K562 (cell line): ENCODE measurements around the gene CCDC144A.
"Not testable (repeated sequence)": the region's sequence is repeated elsewhere in the genome, so short reads cannot be mapped to it uniquely, and the experiment has no call there.

Experiments used
- ARNT ChIP-seq, 2 experiments: fragments of 450-650 bp; IDR thresholded peaks; 2 replicates each; pipeline ENCODE4 v1.6.1; 2016; ENCODE audit warnings: mild to moderate bottlenecking in 1 of 2
- ATF2 ChIP-seq: sonication (generic); formaldehyde crosslinking; IDR thresholded peaks from 2 replicates; pipeline ENCODE4 v1.8.1; 2022; ENCODE audit warnings: missing genetic modification reagents
- CEBPB ChIP-seq: fragments of 450-650 bp; IDR thresholded peaks from 2 replicates; pipeline ENCODE4 v1.6.1; 2016; ENCODE audit warnings: missing genetic modification characterization, missing compliant biosample characterization
- CTCF ChIP-seq, 3 experiments: IDR thresholded peaks in 2 of 3; conservative IDR thresholded peaks in 1 of 3; 2 replicates each; pipeline ENCODE4 v1.5.1; 2011 to 2012; ENCODE audit warnings: low read length in 3 of 3, mild to moderate bottlenecking in 3 of 3, control low read depth in 2 of 3, improper control_type of control experiment in 1 of 3, inconsistent platforms in 1 of 3, low read depth in 1 of 3, mixed read lengths in 1 of 3, moderate library complexity in 1 of 3; ENCODE audit not compliant: insufficient read depth in 2 of 3
- NFE2L1 ChIP-seq: fragments of 450-650 bp; IDR thresholded peaks from 2 replicates; pipeline ENCODE4 v1.6.1; 2016; ENCODE audit warnings: missing genetic modification characterization, low read depth, mild to moderate bottlenecking, missing compliant biosample characterization, moderate library complexity, borderline replicate concordance
- TCF7L2 ChIP-seq: fragments of 150-350 bp; IDR thresholded peaks from 2 replicates; pipeline ENCODE4 v1.6.1; 2016; ENCODE audit warnings: low read depth, mild to moderate bottlenecking, low read length, moderate library complexity
- YY1 ChIP-seq, 3 experiments: IDR thresholded peaks; 2 replicates each; pipeline ENCODE4 v1.6.1; 2011; ENCODE audit warnings: low read length in 2 of 3, mild to moderate bottlenecking in 2 of 3, moderate library complexity in 2 of 3, borderline replicate concordance in 1 of 3, control low read depth in 1 of 3, low read depth in 1 of 3; ENCODE audit not compliant: insufficient read depth in 3 of 3, insufficient replicate concordance in 2 of 3, control insufficient read depth in 1 of 3, insufficient read length in 1 of 3; ENCODE audit errors: extremely low read depth in 1 of 3

- not testable (repeated sequence) for TF ChIP-seq CEBPB (tag); ATF2; CTCF (IDR thresholded peaks at IDR 0.05 in 2 of 3, conservative IDR thresholded peaks at IDR 0.05 in 1 of 3; ENCODE audit: insufficient read depth in 2 of 3, low read depth in 1 of 3, low read length in 3 of 3); TCF7L2; YY1 (IDR thresholded peaks at IDR 0.05; ENCODE audit: borderline replicate concordance in 1 of 3, control insufficient read depth in 1 of 3, extremely low read depth in 1 of 3, insufficient read depth in 3 of 3, insufficient read length in 1 of 3, insufficient replicate concordance in 2 of 3, low read depth in 1 of 3, low read length in 2 of 3); NFE2L1; ARNT (IDR thresholded peaks at IDR 0.05)
Observed at GRCh38 chr17:16804851-16805250, 114.8 kb downstream of the CCDC144A start.
